Right lobe of liver (tissue), 6 donors: ENCODE data around the gene PDCD6IP. TPM values are rescaled to one million over a fixed set of nuclear protein-coding genes. Genes with fewer than 3 reads are reported as not detected.

Source experiments
- ATAC-seq, 4 donors: fragments of 200-7000 bp; cut with Tn5 transposase; one replicate each; pipeline ENCODE4 v1.9.1; 2020; ENCODE audit warnings: mild to moderate bottlenecking in 4 of 4, moderate library complexity in 4 of 4
- DNase-seq, 3 donors: peaks; one replicate each; pipeline ENCODE4 v3.0.0-alpha.2; 2020
- H3K27ac ChIP-seq, 3 donors: fragments of 200-600 bp; one replicate each; pipeline ENCODE4 v1.8.0; 2022
- H3K27me3 ChIP-seq, 2 donors: fragments of 200-600 bp; one replicate each; pipeline ENCODE4 v1.8.0; 2022
- H3K36me3 ChIP-seq, 4 donors: fragments of 200-600 bp; sonication (generic) in 1 of 4; one replicate each; pipeline versions ENCODE4 v1.5.1 to v1.8.0; 2017 to 2022; ENCODE audit warnings: control low read depth in 1 of 4
- H3K4me1 ChIP-seq, 4 donors: fragments of 200-600 bp; sonication (generic) in 1 of 4; one replicate each; pipeline versions ENCODE4 v1.5.1 to v1.8.0; 2017 to 2022; ENCODE audit warnings: control low read depth in 1 of 4
- H3K4me3 ChIP-seq, 3 donors: fragments of 200-600 bp; one replicate each; pipeline ENCODE4 v1.8.0; 2022
- H3K9me3 ChIP-seq, 4 donors: fragments of 200-600 bp; sonication (generic) in 1 of 4; one replicate each; pipeline versions ENCODE4 v1.5.1 to v1.8.0; 2017 to 2022; ENCODE audit warnings: control low read depth in 1 of 4
- CTCF ChIP-seq, 4 donors: fragments of 200-600 bp in 3 of 4; fragments of 450-650 bp in 1 of 4; IDR thresholded peaks; one replicate each; pipeline versions ENCODE4 v1.5.1 to v1.8.0; 2016 to 2022; ENCODE audit warnings: antibody characterized with exemption in 4 of 4, mild to moderate bottlenecking in 2 of 4
- POLR2A ChIP-seq: fragments of 450-650 bp; IDR thresholded peaks from one replicate; pipeline ENCODE4 v1.6.1; 2017; ENCODE audit warnings: antibody characterized with exemption, mild to moderate bottlenecking
- WGBS: methylation state at CpG from one replicate; pipeline ENCODE4 v1.1.6; 2018; ENCODE audit warnings: low coverage, low lambda C conversion rate; ENCODE audit not compliant: insufficient coverage; ENCODE audit errors: missing lambda C conversion rate; 5-methylcytosine and 5-hydroxymethylcytosine counted together
- intact Hi-C, 2 donors: fragments of 100-400 bp; cut with DNase I; formaldehyde crosslinking; loops; one replicate each; pipeline versions ENCODE4 v1.11.2 to v1.14.1; 2022
- total RNA-seq, 6 experiments: library from RNA; depleted of rRNA in 2 of 6; stranded (reverse); fragments of >200 nt in 2 of 6; fragmentation: NEBNext Ultra II Directional in 3 of 6; extraction: Animal tissue kit (Norgen Biotek cat#: 25700) in 3 of 6; gene quantifications; one replicate each; pipeline versions ENCODE4 v1.1.0 to v1.2.4, GENCODE V29; 2016 to 2023
- donor health status: DM: no; HTN: yes; CAD: no.
- donor health status: DM: no; HTN: no; CAD: no.
- donor health status: DM: no; HTN: no; CAD: no.
- donor health status: DM: no; HTN: yes; CAD: no.
- donor health status: DM: no; HTN: yes; CAD: no.

PDCD6IP gene
- total RNA-seq, 6 experiments from 2014 or later, result 83.0 to 140 (median 116) TPM

DNA sequence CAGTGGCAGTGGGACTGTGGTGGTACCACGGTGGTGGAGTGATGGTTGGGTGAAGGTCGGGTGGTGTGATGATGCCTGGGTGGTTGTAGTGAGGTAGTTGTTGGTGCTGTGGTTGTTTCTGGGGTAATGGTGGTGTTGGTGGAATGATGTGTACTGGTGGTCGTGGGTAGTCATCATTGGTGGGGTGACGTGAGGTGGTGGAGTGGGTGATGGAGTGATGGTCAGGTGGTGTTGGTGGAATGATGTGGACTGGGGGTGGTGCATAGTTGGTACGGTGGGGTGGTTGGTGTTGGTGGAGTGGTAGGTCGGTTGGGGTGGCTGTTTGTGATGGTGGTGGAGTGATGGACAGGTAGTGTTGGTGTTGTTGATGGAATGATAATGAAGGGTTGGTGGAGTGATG lies 87.1 kb downstream of the PDCD6IP start:
- no peak for ATAC-seq
- Histone ChIP-seq H3K36me3 (no peaks in the 10 kb centered on the region), H3K4me1 (no peaks in the 10 kb centered on the region), H3K27ac (no peak overlapping the region), H3K9me3 (no peaks in the 10 kb centered on the region), H3K27me3 (no peaks in the 10 kb centered on the region), H3K4me3 (no peak overlapping the region)
- no peak for DNase-seq
- TF ChIP-seq POLR2A (no peak), CTCF (IDR thresholded peaks at IDR 0.05) (no peak)
- intact Hi-C loops, result loop anchor here (10.0 kb wide), 1 partner anchor 799 kb away; no protein-coding TSS in a partner anchor
- 64% methylated on average over 6 of the region's 6 CpGs for WGBS

GRCh38 chr3:33886015-33886414 lies 87.6 kb downstream of the PDCD6IP start:
- 100% methylated on average over 1 of the region's 2 CpGs for WGBS
- Histone ChIP-seq H3K27me3 (no peaks in the 10 kb centered on the region), H3K4me3 (no peak overlapping the region), H3K4me1 (no peaks in the 10 kb centered on the region), H3K27ac (no peak overlapping the region), H3K36me3 (no peaks in the 10 kb centered on the region), H3K9me3 (no peaks in the 10 kb centered on the region)
- TF ChIP-seq CTCF (IDR thresholded peaks at IDR 0.05) (no peak), POLR2A (no peak)
- ATAC-seq (no peak), DNase-seq (no peak)
- intact Hi-C loops, result loop anchor here (10.0 kb wide), 1 partner anchor 799 kb away; no protein-coding TSS in a partner anchor

GRCh38 chr3:33887478-33887877 lies 89.0 kb downstream of the PDCD6IP start:
- TF ChIP-seq CTCF (IDR thresholded peaks at IDR 0.05), result no peak
- DNase-seq, result no peak
- no peak for ATAC-seq
- intact Hi-C loops, result loop anchor here (10.0 kb wide), 1 partner anchor 797 kb away; no protein-coding TSS in a partner anchor
- Histone ChIP-seq H3K27me3 (no peaks in the 10 kb centered on the region), H3K36me3 (no peaks in the 10 kb centered on the region), H3K4me3 (no peak overlapping the region), H3K9me3 (no peaks in the 10 kb centered on the region), H3K27ac (no peak overlapping the region), H3K4me1 (no peaks in the 10 kb centered on the region)
- WGBS, result 36% methylated on average over 1 of the region's 1 CpG

DNA sequence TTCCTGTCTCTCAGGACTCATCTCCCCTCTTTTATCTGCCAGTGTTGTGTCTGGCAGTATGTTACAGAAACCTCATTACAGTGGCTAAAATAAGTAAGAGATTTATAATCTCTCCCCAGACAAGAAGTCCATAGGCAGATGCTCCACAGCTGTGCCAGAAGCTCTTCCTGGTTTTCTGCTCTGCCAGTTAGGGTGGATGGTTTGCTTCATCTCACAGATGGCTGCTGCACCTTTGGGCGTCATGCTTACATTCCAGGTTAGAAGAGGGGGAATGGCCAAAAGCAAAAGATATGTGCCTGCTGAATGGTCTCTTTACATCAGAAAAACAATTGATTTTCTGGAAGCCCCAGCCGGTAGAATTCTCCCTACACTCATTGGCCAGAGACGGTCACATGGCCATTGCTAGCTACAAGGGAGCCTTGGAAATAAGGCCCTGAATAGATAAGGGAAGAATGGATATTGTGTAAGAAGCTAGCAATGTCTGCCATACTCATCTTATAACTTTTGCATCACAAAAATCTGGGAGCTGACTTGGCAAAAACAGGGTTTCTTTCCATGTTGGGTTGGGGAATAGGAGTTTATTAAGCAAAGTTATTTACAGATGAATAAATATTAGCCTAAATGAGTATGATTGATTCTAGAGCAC lies 91.1 kb downstream of the PDCD6IP start:
- Histone ChIP-seq H3K36me3 (no peaks in the 10 kb centered on the region), H3K4me1 (no peaks in the 10 kb centered on the region), H3K27me3 (no peaks in the 10 kb centered on the region), H3K9me3 (no peaks in the 10 kb centered on the region), H3K27ac (no peak overlapping the region), H3K4me3 (no peak overlapping the region)
- WGBS, result 47% methylated on average over 2 of the region's 3 CpGs
- ATAC-seq, result no peak
- intact Hi-C loops, result loop anchor here (10.0 kb wide), 1 partner anchor 795 kb away; no protein-coding TSS in a partner anchor
- no peak for TF ChIP-seq CTCF (IDR thresholded peaks at IDR 0.05)
- TF ChIP-seq POLR2A, result no peak
- no peak for DNase-seq
